Natural killer cell treated with Interleukin-12 subunit alpha and Interleukin-12 subunit beta and Interleukin-15 and Interleukin-18, amount 100 ng/mL, for 72 hours (primary cell): Measurements from ENCODE around the gene CPA1. TPM values are rescaled to one million over a fixed set of nuclear protein-coding genes. Genes with fewer than 3 reads are reported as not detected.

Experiments used
- ATAC-seq, 2 donors: fragments of 150-1000 bp; cut with Tn5 transposase in 1 of 2; sonication (Bioruptor Pico), chemical (Tn5 transposase) in 1 of 2; 2 replicates each; pipeline ENCODE4 v1.10.0; 2021
- DNase-seq: peaks from one replicate; pipeline ENCODE4 v3.0.0; 2022; ENCODE audit warnings: low spot score
- H3K27ac Mint-ChIP-seq, 2 donors: 1 replicate in 1 of 2; 2 replicates in 1 of 2; pipeline ENCODE4 v1.8.0; 2022; ENCODE audit warnings: mixed read lengths in 2 of 2, mild to moderate bottlenecking in 1 of 2, moderate library complexity in 1 of 2
- H3K27me3 Mint-ChIP-seq, 2 donors: 1 replicate in 1 of 2; 2 replicates in 1 of 2; pipeline ENCODE4 v1.8.0; 2022; ENCODE audit warnings: mixed read lengths in 2 of 2
- H3K36me3 Mint-ChIP-seq: one replicate; pipeline ENCODE4 v1.8.0; 2022; ENCODE audit warnings: mixed read lengths
- H3K4me1 Mint-ChIP-seq, 2 donors: 1 replicate in 1 of 2; 2 replicates in 1 of 2; pipeline ENCODE4 v1.8.0; 2022; ENCODE audit warnings: low read depth in 2 of 2, mixed read lengths in 2 of 2, mild to moderate bottlenecking in 1 of 2
- H3K4me3 Mint-ChIP-seq: one replicate; pipeline ENCODE4 v1.8.0; 2022; ENCODE audit warnings: mixed read lengths
- H3K9me3 Mint-ChIP-seq: 2 replicates; pipeline ENCODE4 v1.8.0; 2022; ENCODE audit warnings: mixed read lengths
- total RNA-seq, 2 donors: library from RNA; stranded (reverse); gene quantifications; one replicate each; pipeline ENCODE4 v1.2.3, GENCODE V29; 2022

CPA1 gene
- total RNA-seq, 2 donors from 2014 or later = not detected

DNA sequence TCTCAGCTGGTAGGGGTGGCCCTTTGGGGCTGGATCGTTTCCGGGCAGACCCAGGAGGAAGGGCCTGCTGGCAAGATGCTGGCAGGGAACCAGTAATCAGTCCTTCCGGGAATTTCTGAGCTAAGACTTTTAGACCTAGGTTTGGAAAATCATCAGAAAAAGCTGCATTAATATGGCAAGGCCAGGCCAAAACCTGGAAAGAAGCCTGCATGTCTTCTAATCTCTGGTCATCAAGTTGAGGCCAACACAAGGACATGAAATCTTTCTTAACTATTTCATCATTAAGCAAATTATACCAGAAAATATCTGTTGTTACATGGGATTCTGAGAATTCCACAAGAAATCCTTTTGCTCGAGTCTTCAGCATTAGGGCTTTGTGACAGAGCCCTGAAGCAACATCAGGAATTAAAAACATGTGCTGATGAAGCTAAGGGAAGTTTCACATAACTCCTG is 19.9 kb downstream of the CPA1 start:
- Mint-ChIP-seq H3K27ac (no peak overlapping the region), H3K36me3 (no peaks in the 10 kb centered on the region), H3K27me3 (no peaks in the 10 kb centered on the region), H3K4me3 (no peak overlapping the region), H3K9me3 (no peaks in the 10 kb centered on the region), H3K4me1 (peaks cover 0 to 3% of the 10 kb centered on the region in 2 donors)
- DNase-seq = no peak
- ATAC-seq = no peak

DNA sequence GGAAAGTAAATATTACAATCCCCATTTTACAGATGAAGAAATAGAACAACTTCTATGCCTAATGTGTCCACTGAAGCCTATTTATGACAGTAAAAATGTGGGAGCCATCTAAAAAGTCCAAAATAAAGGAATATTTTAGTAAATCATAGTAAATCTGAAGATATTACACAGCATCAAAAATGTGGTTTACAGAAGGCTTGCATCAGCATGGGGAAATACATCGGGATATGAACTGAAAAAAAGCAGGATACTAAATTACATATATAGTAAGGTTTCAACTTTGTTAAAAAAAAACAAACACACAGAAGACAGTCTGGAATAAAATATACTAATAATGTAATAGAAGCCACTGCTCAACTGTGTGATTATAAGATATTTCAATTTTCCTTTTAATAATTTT is 20.8 kb downstream of the CPA1 start:
- Mint-ChIP-seq H3K4me1 (no peaks in the 10 kb centered on the region), H3K4me3 (no peak overlapping the region), H3K36me3 (no peaks in the 10 kb centered on the region), H3K27me3 (no peaks in the 10 kb centered on the region), H3K27ac (no peak overlapping the region), H3K9me3 (no peaks in the 10 kb centered on the region)
- ATAC-seq (no peak), DNase-seq (no peak)

DNA sequence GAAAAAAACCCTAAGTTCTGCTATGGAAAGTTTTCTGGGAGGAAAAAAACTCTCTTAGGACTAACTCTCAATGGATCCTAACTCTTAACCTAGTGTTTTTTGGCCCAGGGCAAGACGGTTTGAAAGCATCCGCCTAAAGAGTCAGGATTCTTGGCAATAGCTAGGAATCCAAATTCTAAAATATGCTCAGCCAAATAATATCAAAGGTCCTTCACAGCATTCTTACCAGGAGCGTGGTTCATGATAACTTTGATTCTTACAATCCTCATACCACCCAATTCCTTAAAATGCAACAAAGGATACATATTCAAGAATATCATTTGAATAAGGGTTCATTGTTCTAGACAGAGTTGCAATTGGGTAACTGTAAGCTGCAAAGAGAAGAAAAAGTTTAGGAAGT is 21.3 kb downstream of the CPA1 start:
- Mint-ChIP-seq H3K4me3 (no peak overlapping the region), H3K36me3 (no peaks in the 10 kb centered on the region), H3K27me3 (no peaks in the 10 kb centered on the region), H3K9me3 (no peaks in the 10 kb centered on the region), H3K4me1 (no peaks in the 10 kb centered on the region), H3K27ac (no peak overlapping the region)
- no peak for ATAC-seq
- DNase-seq = no peak

DNA sequence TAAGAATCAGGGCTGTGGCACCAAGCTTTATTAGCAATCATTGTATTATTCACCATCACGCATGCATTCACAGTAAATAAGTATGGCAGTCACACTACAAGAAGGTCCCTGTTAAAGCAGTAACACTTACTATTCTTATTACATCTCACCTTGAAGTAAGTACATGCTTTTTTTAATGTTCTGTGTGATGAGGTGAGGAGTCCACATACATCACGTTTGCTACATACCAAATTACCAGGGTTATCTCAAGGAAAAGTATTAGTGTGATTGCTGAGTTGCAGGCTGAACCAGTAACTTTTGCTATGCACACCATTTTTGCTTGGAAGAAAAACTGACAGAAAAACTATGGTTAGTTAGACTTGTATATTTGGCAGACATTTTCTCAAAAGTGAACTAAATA is 24.7 kb downstream of the CPA1 start:
- no peak for DNase-seq

DNA sequence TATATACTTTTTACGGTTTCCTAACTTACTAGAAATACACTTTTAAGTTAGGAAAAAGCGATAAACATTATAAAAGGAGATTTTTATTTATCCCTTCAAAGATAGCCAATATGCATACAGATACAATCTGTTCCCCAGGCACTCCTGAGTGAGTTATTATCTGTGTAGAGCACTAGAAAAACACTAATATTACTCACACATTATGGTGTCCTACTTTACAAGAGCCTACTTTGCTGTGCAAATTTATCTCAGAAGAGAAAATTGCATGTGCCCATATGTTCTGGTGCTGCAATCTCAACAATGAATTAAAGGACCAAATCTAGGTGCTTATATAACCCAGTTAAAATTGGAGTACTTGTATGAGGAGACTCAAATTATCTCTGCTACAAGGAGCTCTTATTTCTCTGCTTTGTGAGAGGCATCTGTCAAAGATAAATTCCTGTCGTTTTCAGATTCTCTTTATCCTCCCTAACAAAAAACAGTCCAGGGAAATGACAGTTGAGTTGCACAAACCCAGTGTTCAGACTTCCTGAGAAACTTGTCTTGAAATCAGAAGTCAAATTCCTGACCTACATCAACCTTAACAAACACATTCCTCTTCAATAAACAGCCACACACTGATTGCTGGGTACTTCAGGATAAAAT is 28.9 kb downstream of the CPA1 start:
- Mint-ChIP-seq H3K4me1 (no peaks in the 10 kb centered on the region), H3K4me3 (no peak overlapping the region), H3K36me3 (no peaks in the 10 kb centered on the region), H3K27me3 (no peaks in the 10 kb centered on the region), H3K27ac (no peak overlapping the region), H3K9me3 (no peaks in the 10 kb centered on the region)
- no peak for ATAC-seq
- DNase-seq = no peak

More for the DNA sequence above, 24.7 kb downstream of the CPA1 start:
- no peak overlapping the region for H3K4me3 Mint-ChIP-seq
- no peak for ATAC-seq
- H3K9me3 Mint-ChIP-seq = no peaks in the 10 kb centered on the region
- no peak overlapping the region for H3K27ac Mint-ChIP-seq
- H3K36me3 Mint-ChIP-seq = no peaks in the 10 kb centered on the region
- H3K27me3 Mint-ChIP-seq = no peaks in the 10 kb centered on the region
- H3K4me1 Mint-ChIP-seq = no peaks in the 10 kb centered on the region

DNA sequence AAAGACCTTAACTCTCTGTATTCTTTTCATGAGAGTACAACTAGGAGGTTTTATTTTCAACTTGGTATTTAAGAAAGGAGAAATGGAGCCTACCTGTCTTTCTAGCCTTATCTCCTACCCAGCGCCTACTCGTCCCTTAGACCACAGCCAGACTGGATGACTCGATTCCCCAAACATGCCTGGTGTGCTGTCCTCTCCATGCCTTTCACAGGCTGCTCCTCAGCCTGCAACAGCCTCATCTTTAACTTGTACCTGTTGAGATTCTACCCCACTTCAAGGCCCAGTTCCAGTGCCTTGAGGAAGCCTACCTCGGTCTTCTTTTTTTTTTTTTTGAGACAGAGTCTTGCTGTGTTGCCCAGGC is 29.4 kb downstream of the CPA1 start:
- no peak overlapping the region for H3K4me3 Mint-ChIP-seq
- H3K9me3 Mint-ChIP-seq = no peaks in the 10 kb centered on the region
- H3K4me1 Mint-ChIP-seq = peaks cover under 1% of the 10 kb centered on the region in 2 donors
- DNase-seq = no peak
- H3K27ac Mint-ChIP-seq = no peak overlapping the region
- H3K36me3 Mint-ChIP-seq = no peaks in the 10 kb centered on the region
- no peak for ATAC-seq
- H3K27me3 Mint-ChIP-seq = no peaks in the 10 kb centered on the region

DNA sequence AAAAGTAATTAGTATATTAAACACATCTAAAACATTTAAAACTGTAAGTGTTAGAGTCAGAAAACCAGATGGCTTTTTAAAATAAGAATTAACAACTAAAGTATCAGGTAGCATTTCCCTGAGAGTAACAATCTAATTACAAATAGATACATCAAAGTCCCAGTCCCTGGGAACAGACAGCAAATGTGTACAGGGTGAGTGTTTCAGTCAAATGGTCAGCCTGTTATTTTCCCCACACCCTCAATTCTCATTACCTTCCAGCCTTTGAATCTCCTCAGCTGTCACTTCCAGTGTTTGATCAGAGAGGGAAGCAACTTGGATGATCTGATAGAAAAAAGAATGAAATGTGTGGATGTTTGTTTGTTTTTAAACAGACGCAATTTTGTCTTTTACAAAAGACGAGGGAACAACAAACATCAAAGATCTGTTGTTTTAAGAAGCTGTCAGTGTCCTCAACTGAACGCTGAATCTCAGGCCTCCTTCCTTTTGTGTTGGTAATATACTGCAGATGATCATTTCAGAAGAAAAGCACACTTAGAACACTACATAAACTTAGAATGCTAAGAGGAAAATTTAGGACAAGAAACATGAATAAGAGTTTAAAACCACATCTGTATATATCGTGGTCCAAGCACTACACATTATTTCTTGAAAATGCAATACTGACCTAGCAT is 30.7 kb downstream of the CPA1 start:
- no peaks in the 10 kb centered on the region for H3K27me3 Mint-ChIP-seq
- ATAC-seq (no peak), DNase-seq (no peak)
- no peaks in the 10 kb centered on the region for H3K36me3 Mint-ChIP-seq
- no peak overlapping the region for H3K27ac Mint-ChIP-seq
- peaks cover 10% of the 10 kb centered on the region in 2 donors for H3K4me1 Mint-ChIP-seq
- no peaks in the 10 kb centered on the region for H3K9me3 Mint-ChIP-seq
- H3K4me3 Mint-ChIP-seq = no peak overlapping the region

DNA sequence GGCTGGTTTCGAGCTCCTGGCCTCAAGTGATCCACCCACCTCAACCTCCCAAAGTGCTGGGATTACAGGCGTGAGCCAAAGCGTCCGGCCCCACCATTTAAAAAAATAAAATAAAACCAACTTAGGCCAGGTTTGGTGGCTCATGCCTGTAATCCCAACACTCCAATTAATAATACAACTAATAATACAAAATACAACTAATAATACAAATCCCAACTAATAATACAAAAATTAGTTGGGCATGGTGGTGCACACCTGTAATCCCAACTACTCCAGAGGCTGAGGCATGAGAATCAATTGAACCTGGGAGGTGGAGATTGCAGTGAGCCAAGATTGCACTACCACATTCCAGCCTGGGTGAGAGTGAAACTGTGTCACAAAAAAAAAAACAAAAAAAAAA is 32.9 kb downstream of the CPA1 start:
- Mint-ChIP-seq H3K27ac (no peak overlapping the region), H3K36me3 (no peaks in the 10 kb centered on the region), H3K27me3 (no peaks in the 10 kb centered on the region), H3K4me3 (no peak overlapping the region), H3K9me3 (no peaks in the 10 kb centered on the region), H3K4me1 (peaks cover 27 to 30% of the 10 kb centered on the region in 2 donors)
- ATAC-seq (no peak), DNase-seq (no peak)

DNA sequence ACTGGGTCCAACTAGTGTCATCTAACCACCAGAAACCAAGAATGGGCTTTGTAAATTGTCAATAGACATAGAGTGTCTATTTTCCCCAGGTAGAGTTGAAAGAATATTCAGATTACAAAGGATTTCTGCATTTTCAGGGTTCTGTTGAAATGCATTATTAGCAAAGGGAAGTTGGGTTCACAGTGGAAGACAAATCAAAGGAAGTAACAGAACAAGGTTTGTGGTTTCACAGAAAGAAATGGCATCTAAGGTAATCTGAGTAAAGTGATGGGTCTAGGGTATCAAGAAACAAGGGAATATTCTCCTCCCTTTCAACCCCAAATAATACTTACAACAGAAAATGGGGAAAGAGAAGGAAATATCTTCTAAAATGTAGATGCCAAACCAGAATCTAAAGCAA is 34.7 kb downstream of the CPA1 start:
- Mint-ChIP-seq H3K36me3 (no peaks in the 10 kb centered on the region), H3K27ac (no peak overlapping the region), H3K4me1 (peaks cover 32 to 34% of the 10 kb centered on the region in 2 donors), H3K9me3 (no peaks in the 10 kb centered on the region), H3K27me3 (no peaks in the 10 kb centered on the region), H3K4me3 (peak overlapping the region; percentile 2)
- DNase-seq (no peak), ATAC-seq (no peak)

DNA sequence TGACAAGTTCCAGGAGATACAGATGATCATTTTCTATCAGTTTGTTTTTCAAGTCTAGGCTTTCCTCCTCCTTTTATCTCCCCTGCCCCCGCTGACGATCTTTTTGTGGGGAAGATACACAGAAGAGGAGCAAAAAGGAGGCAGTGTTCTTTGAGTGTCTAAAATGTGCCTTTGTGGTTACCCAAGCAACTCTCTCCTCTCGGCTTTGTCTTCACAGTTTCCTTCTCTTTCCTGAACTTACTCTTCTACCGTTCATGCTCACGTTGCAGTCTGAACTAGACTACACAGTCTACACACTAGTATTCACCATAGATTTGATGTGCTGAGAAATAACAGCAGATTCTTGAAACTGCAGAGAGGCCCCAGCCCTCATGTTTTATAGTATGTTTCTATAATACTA is 36.9 kb downstream of the CPA1 start:
- no peaks in the 10 kb centered on the region for H3K27me3 Mint-ChIP-seq
- no peaks in the 10 kb centered on the region for H3K9me3 Mint-ChIP-seq
- H3K27ac Mint-ChIP-seq = peak overlapping the region; percentile 6 to 41
- H3K4me3 Mint-ChIP-seq = peak overlapping the region; percentile 55
- H3K4me1 Mint-ChIP-seq = peaks cover 34 to 39% of the 10 kb centered on the region in 2 donors
- DNase-seq (no peak), ATAC-seq (peak in 1 of 2 donors; percentile 71)
- no peaks in the 10 kb centered on the region for H3K36me3 Mint-ChIP-seq

DNA sequence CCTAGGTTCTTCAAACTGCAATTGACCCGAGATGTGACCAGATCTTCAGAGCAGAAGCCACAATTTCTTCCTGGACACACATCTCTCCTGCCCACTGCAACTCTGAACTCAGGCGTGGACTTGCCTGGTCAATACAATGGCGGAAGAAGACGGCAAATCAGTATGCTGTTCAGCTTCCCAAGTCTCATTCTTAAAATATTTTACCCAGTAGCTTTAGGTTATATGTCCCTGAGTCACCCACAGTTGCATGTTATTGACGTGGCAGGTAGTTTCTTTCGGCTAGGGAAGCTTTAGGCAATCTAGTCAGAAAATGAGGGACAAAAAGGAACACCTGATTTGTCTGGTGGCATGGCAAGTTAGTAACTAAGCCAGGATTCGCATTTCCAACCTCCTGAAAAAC is 38.0 kb downstream of the CPA1 start:
- Mint-ChIP-seq H3K4me1 (peaks cover 34 to 39% of the 10 kb centered on the region in 2 donors), H3K27ac (peak overlapping the region in 1 of 2 donors; percentile 6), H3K4me3 (no peak overlapping the region)

DNA sequence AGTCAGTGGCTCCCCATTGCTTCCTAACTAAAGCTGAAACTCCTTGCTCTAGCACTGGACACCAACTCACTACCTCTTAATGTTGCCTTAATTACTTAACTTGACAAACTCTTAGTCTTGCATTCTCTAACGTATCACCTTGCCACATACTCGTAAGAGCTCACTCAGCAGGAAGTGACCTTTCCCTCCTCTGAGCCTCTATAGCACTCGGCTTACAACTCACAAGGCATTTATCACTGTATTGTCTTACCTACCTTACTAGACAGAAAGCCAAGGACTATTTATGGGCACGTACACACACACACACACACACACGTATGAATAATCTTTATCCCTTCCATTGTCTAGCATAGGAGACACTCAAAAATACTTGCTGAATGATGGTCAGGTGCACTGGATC is 39.4 kb downstream of the CPA1 start:
- H3K27ac Mint-ChIP-seq = no peak overlapping the region
- H3K4me1 Mint-ChIP-seq = peaks cover 34 to 39% of the 10 kb centered on the region in 2 donors
- no peaks in the 10 kb centered on the region for H3K36me3 Mint-ChIP-seq
- H3K27me3 Mint-ChIP-seq = no peaks in the 10 kb centered on the region
- H3K4me3 Mint-ChIP-seq = no peak overlapping the region
- no peak for ATAC-seq
- no peaks in the 10 kb centered on the region for H3K9me3 Mint-ChIP-seq
- no peak for DNase-seq

More for the DNA sequence above, 38.0 kb downstream of the CPA1 start:
- ATAC-seq (no peak), DNase-seq (no peak)
- Mint-ChIP-seq H3K9me3 (no peaks in the 10 kb centered on the region), H3K27me3 (no peaks in the 10 kb centered on the region), H3K36me3 (no peaks in the 10 kb centered on the region)

DNA sequence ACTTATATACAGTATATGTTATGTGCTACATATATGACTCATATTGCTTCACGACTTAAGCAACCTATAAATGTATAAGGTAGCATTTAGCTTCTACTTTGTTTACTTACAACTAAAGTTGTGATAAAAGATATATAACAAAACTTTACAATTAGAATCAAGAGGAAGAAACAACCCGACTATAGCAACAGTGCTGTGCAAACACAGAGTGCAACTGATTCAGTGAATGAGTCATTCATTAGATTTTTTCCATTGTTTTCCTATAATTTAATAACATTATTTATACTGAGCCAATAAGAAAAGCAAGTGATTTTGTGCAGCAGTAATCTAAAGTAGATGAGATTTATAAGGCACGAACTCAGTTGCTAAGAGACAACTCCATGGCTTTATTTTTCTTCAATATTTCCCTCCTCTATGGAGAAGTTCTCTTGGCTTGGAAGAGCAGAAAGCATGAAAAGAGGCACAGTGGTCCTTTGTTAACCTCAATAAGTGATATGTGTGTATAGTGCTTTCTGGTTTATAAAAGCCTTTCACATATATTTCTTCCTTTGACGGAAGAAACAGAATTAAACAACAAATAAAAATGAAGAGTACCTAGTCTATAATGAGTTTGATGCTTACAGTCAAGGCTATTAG is 40.8 kb downstream of the CPA1 start:
- H3K27ac Mint-ChIP-seq = no peak overlapping the region

DNA sequence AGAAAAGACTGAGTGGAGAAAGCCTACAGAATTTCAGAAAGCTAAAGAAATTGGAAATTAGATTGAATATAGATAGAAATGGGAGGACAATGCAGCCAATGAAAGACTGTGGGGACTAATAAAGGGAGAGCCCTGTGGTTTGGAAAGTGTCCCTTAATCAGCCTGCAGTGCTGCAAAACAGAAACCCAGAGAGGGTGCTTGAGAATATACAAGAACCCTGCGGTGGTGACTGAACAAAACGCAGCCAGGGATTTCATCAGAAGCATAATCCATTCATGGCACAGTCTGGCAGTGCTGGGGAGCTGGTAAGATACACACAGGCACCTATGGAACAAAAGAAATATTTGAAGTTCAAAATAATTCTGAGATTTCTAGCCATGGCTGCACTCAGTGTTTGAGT is 41.4 kb downstream of the CPA1 start:
- Mint-ChIP-seq H3K4me1 (peaks cover 18 to 27% of the 10 kb centered on the region in 2 donors), H3K36me3 (no peaks in the 10 kb centered on the region), H3K9me3 (no peaks in the 10 kb centered on the region), H3K27me3 (no peaks in the 10 kb centered on the region), H3K27ac (no peak overlapping the region), H3K4me3 (no peak overlapping the region)
- ATAC-seq (no peak), DNase-seq (no peak)

More for the DNA sequence above, 40.8 kb downstream of the CPA1 start:
- Mint-ChIP-seq H3K4me1 (peaks cover 24 to 29% of the 10 kb centered on the region in 2 donors), H3K27me3 (no peaks in the 10 kb centered on the region), H3K36me3 (no peaks in the 10 kb centered on the region), H3K9me3 (no peaks in the 10 kb centered on the region), H3K4me3 (no peak overlapping the region)
- DNase-seq (no peak), ATAC-seq (no peak)
